ENCODE measurements around the gene TTC36.

DNA sequence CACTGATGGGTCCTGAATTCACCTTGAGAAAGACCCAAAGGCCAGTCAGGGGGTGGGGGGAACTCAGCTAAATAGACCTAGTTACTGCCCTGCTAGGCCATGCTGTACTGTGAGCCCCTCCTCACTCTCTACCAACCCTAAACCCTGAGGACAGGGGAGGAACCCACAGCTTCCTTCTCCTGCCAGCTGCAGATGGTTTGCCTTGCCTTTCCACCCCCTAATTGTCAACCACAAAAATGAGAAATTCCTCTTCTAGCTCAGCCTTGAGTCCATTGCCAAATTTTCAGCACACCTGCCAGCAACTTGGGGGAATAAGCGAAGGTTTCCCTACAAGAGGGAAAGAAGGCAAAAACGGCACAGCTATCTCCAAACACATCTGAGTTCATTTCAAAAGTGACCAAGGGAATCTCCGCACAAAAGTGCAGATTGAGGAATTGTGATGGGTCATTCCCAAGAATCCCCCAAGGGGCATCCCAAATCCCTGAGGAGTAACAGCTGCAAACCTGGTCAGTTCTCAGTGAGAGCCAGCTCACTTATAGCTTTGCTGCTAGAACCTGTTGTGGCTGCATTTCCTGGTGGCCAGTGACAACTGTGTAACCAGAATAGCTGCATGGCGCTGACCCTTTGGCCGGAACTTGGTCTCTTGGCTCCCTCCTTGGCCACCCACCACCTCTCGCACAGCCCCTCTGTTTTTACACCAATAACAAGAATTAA lies 2.4 kb upstream of the TTC36 start:
- TF ChIP-seq, protein P1, sequence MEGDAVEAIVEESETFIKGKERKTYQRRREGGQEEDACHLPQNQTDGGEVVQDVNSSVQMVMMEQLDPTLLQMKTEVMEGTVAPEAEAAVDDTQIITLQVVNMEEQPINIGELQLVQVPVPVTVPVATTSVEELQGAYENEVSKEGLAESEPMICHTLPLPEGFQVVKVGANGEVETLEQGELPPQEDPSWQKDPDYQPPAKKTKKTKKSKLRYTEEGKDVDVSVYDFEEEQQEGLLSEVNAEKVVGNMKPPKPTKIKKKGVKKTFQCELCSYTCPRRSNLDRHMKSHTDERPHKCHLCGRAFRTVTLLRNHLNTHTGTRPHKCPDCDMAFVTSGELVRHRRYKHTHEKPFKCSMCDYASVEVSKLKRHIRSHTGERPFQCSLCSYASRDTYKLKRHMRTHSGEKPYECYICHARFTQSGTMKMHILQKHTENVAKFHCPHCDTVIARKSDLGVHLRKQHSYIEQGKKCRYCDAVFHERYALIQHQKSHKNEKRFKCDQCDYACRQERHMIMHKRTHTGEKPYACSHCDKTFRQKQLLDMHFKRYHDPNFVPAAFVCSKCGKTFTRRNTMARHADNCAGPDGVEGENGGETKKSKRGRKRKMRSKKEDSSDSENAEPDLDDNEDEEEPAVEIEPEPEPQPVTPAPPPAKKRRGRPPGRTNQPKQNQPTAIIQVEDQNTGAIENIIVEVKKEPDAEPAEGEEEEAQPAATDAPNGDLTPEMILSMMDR (IDR thresholded peaks at IDR 0.05), result no peak
- TF ChIP-seq EZH2 (IDR thresholded peaks at IDR 0.05; ENCODE audit: borderline replicate concordance, insufficient read depth, low read depth, low read length, poor library complexity, severe bottlenecking), result no peak
